ENCODE data around the gene VPS39. TPM values are rescaled to one million over a fixed set of nuclear protein-coding genes. Genes with fewer than 3 reads are reported as not detected.
A peak's percentile ranks its signal among the peaks of the same experiment; 100 is the strongest.

VPS39 gene
- total and polyA plus RNA-seq, 2 donors (not counting 3 experiments of a cell fraction or from before 2014, with no cell fraction given) = 56.5 to 56.7 TPM

- ChIA-PET POLR2A (no interaction called here), CTCF (interaction anchor here (1.1 to 2.7 kb wide), 3 partner anchors 10 to 30 kb away, joined by 3 to 8 read pairs (median 6); no protein-coding TSS in a partner anchor)
- no peak overlapping the region for H3K9ac ChIP-seq (replicated peaks; ENCODE audit: extremely low read depth, insufficient read depth, low read length)
- BruUV-seq (replicated peaks) = no TSS peak
- dilution Hi-C loops (cut with MboI; ENCODE audit: extremely low pct_ligation_motif_present, low sequenced_read_pairs) (no loop called here), intact Hi-C loops (cut with micrococcal nuclease) (no loop called here)
- H3K27ac ChIP-seq (ENCODE audit: insufficient read depth, low read depth, low read length) = no peak overlapping the region
- no peaks in the 10 kb centered on the region for H3K9me1 ChIP-seq (replicated peaks; ENCODE audit: control insufficient read depth, extremely low read depth, insufficient read depth, low read length)
- no peak overlapping the region for H3K4me3 ChIP-seq (replicated peaks in 1 of 3; ENCODE audit: insufficient read depth in 1 of 3, low read depth in 1 of 3, low read length in 3 of 3)
- DNase-seq (ENCODE audit: low read depth, low spot score) (no peak), FAIRE-seq (no peak)
- no peaks in the 10 kb centered on the region for H3K4me1 ChIP-seq (ENCODE audit: control insufficient read depth, extremely low read depth, insufficient read depth, low read length)
- H4K20me1 ChIP-seq (replicated peaks; ENCODE audit: control insufficient read depth, extremely low read depth, insufficient read depth, low read length) = no peaks in the 10 kb centered on the region
- H3K27me3 ChIP-seq (ENCODE audit: control insufficient read depth in 2 of 2, insufficient read depth in 2 of 2, low read length in 2 of 2) = peaks cover 8 to 13% of the 10 kb centered on the region in 2 experiments
- no peaks in the 10 kb centered on the region for H3K36me3 ChIP-seq (ENCODE audit: control insufficient read depth in 2 of 2, extremely low read depth in 1 of 2, insufficient read depth in 2 of 2, low read length in 2 of 2)
- no peaks in the 10 kb centered on the region for H3K79me2 ChIP-seq (ENCODE audit: control insufficient read depth, insufficient read depth, low read length)
- H3K9me3 ChIP-seq (replicated peaks; ENCODE audit: control insufficient read depth, insufficient read depth, low read length) = no peaks in the 10 kb centered on the region
- no peak overlapping the region for H3K4me2 ChIP-seq (ENCODE audit: insufficient read depth, low read length)
- TF ChIP-seq POLR2A (IDR thresholded peaks at IDR 0.05; ENCODE audit: low read depth, low read length) = no peak
- no peak for TF ChIP-seq EZH2 (IDR thresholded peaks at IDR 0.05; ENCODE audit: borderline replicate concordance, low read depth, low read length, severe bottlenecking)
- TF ChIP-seq JUN (IDR thresholded peaks at IDR 0.05; ENCODE audit: borderline replicate concordance, insufficient read depth, insufficient read length, low read depth) = no peak
- TF ChIP-seq MAX (IDR thresholded peaks at IDR 0.05; ENCODE audit: insufficient read depth, insufficient read length) = no peak
- no peak for TF ChIP-seq FOS (IDR thresholded peaks at IDR 0.05; ENCODE audit: borderline replicate concordance, insufficient read depth, low read length)
- TF ChIP-seq CTCF (IDR thresholded peaks at IDR 0.05; ENCODE audit: extremely low read depth in 1 of 2, insufficient read depth in 1 of 2, low read depth in 1 of 2, low read length in 2 of 2) = no peak
- no peak for TF ChIP-seq POLR2AphosphoS5 (IDR thresholded peaks at IDR 0.05; ENCODE audit: insufficient read depth, low read depth, low read length)
- no peak for TF ChIP-seq GATA2 (IDR thresholded peaks at IDR 0.05; ENCODE audit: insufficient read depth, insufficient read length, low read depth, low read length)
- TF ChIP-seq MYC (IDR thresholded peaks at IDR 0.05; ENCODE audit: low read depth, low read length) = no peak
- no peak overlapping the region for H2AFZ ChIP-seq (ENCODE audit: low read depth, low read length)
Measured at GRCh38 chr15:42108806-42109205, 99.3 kb downstream of the VPS39 start.

MicroRNAs encoded within 50 kb of the gene (microRNA counts, 767-probe panel; counts per million panel counts)
- microRNA hsa-miR-627 = 723 counts per million, percentile 96 among the panel's probes with 10 or more counts

Small RNA genes lying within 50 kb of the gene (microRNA-seq; reads per million reads assigned to microRNA genes)
- 50.7 reads per million, percentile 47 among the genes with 10 or more reads in this experiment for gene MIR627 (ENCODE audit: borderline number of aligned reads, borderline replicate concordance)

Small RNA genes lying within 50 kb of the gene (small RNA-seq; reads per million reads assigned to genes)
- 8.5 reads per million, percentile 56 among the genes with 10 or more reads in this experiment for gene MIR627 (ENCODE audit: insufficient read depth, insufficient read length, low read depth, low replicate concordance)

Other genes starting within 250 kb of the VPS39 start
- gene EHD4, start 235.7 kb downstream of the VPS39 start, total RNA-seq = 126 and 128 TPM in 2 replicates
- gene EHD4, start 235.7 kb downstream of the VPS39 start, polyA plus RNA-seq = 96.7 and 99.1 TPM in 2 replicates
- gene PLA2G4E, start 187.3 kb downstream of the VPS39 start, total RNA-seq = not detected in 2 replicates
- not detected in 2 replicates for gene PLA2G4E, start 187.3 kb downstream of the VPS39 start, polyA plus RNA-seq
- gene PLA2G4D, start 113.7 kb downstream of the VPS39 start, total RNA-seq = not detected in 2 replicates
- gene PLA2G4D, start 113.7 kb downstream of the VPS39 start, polyA plus RNA-seq = not detected in 2 replicates
- gene PLA2G4F, start 51.7 kb downstream of the VPS39 start, total RNA-seq = not detected in 2 replicates
- not detected in 2 replicates for gene PLA2G4F, start 51.7 kb downstream of the VPS39 start, polyA plus RNA-seq
- 17.8 and 20.0 TPM in 2 replicates for gene GANC, start 64.9 kb upstream of the VPS39 start, total RNA-seq
- gene GANC, start 64.9 kb upstream of the VPS39 start, polyA plus RNA-seq = 8.5 and 8.7 TPM in 2 replicates
- 41.1 and 45.5 TPM in 2 replicates for gene TMEM87A, start 65.1 kb upstream of the VPS39 start, total RNA-seq
- gene TMEM87A, start 65.1 kb upstream of the VPS39 start, polyA plus RNA-seq = 17.7 and 22.3 TPM in 2 replicates
- gene CAPN3, start 151.2 kb upstream of the VPS39 start, total RNA-seq = 0.51 and 2.2 TPM in 2 replicates
- 3.7 and 3.9 TPM in 2 replicates for gene CAPN3, start 151.2 kb upstream of the VPS39 start, polyA plus RNA-seq